Measurements from ENCODE around the gene DNAJB2.
A peak's percentile ranks its signal among the peaks of the same experiment; 100 is the strongest.
"Not testable (repeated sequence)": the region's sequence is repeated elsewhere in the genome, so short reads cannot be mapped to it uniquely, and the experiment has no call there.

The DNAJB2 gene

DNA sequence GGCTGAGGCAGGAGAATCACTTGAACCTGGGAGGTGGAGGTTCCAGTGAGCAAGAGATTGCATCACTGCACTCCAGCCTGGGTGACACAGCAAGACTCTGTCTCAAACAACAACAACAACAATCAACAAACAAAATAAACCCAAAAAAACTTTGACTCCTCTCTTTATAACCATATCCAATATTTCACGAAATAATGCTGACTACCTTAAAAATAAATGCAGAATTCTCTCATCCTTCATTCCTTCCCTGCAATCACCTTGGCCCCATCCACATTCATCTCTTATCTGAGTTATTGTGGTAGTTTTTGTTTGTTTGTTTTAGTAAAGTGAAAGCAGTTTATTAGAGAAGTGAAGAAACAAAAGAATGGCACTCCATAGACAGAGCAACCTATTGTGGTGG, 26.9 kb downstream of the DNAJB2 start:
- no peak for DNase-seq

DNA sequence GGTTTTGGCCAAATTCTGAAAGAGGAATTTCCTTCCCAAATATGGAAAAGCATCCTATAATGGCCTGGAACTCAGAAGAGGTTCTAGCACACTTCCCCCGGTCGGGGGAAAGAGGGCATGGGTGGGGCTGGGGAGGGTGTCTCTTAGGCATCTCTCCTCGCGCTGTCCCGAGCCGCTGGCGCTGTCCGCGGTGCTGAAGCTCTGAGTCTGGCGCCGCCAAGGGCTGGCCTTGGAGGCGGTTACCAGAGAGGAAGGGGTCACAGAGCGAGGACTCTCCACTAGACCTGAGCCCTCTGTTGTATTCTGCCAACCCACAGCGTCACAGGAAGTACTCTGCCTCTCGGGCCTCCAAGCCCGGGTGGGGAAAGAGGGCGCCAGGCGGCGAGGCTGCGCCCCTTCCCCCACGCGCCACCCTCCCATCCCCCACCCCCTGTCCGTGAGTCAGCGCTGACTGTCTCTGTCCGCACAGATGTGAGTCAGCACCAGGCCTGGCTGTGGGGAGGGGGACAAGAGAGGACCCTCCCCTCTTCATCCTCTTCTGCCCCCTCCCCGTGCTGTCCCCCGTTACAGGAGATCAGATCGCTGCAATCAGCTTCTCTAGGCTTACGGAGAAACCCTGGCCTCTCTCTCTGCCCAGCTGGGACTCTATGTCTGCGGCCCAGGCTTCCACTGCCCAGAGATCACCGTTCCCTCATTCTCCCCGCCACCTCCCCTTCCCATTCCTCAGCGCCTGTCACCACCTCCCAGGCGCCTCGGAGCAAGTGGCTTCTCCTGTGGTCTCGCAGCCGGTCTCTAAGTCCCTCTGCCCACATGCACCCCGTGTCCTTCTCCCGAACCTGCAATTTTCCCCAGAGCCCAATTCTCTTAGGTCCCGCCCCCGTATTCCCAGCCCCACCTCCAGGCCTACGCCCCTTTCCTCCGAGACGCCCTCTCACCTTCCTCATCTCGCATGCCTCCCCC, 29.3 kb downstream of the DNAJB2 start:
- DNase-seq, result peak; percentile 58

DNA sequence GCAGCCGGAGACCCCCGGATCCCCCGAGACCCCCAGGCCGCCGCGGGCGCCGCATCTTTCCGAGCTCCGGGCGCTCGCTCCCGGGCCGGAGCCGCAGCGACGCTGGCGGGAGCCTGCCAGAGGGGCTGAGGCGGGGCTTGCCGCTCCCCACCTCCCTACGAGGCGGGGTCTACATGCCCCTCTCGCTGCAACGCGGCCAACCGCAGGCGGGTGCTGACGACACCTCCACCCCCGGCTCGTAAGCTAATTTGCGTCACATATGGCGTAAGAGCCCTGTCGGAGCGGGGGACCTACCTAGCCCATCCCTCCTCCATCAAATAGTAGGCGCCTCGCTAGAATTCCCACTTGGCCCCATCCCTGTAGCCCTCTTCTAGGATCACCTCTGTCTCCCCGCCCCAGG, 30.1 kb downstream of the DNAJB2 start, which contains the start of gene PTPRN:
PTPRN (minus strand) TSS at position 124 of the 400 bp plus-strand sequence; CDS start at position 55, 69 bp downstream.
- DNase-seq, result no peak

DNA sequence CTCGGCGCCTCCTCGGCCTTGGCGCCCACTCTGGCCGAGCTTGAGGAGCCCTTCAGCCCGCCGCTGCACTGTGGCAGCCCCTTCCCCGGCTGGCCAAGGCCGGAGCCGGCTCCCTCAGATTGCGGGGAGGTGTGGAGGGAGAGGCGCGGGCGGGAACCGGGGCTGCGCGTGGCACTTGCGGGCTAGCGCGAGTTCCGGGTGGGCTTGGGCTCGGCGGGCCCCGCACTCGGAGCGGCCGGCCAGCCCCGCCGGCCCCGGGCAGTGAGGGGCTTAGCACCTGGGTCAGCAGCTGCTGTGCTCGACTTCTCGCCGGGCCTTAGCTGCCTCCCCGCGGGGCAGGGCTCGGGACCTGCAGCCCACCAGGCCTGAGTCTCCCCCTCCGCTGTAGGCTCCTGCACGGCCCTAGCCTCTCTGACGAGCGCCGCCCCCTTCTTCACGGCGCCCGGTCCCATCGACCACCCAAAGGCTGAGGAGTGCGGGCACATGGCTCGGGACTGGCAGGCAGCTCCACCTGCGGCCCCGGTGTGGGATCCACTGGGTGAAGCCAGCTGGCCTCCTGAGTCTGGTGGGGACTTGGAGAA, 33.6 kb downstream of the DNAJB2 start:
- DNase-seq, result not testable (repeated sequence)

DNA sequence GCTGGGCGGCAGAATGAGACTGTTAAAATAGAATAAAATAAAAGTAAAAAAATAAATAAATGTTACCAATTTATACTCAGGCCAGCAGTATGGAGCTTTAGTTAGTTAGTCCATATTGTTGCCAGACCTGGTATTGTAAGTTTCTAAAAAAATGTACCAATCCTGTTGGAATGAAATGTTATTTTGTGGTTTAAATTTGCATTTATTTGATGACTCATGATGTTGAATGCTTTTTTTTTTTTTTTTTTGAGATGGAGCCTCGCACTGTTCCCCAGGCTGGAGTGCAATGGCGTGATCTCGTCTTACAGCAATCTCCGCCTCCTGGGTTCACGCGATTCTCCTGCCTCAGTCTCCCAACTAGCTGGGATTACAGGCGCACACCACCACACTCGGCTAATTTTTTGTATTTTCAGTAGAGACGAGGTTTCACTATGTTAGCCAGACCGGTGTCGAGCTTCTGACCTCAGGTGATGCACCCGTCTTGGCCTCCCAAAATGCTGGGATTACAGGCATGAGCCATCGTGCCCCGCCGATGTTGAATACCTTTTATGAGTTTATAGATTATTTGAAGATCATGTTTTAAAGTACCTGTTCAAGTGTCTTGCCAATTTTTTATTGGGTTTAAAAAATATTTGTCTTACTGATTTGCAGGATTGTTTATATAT, 35.8 kb downstream of the DNAJB2 start:
- no peak for DNase-seq

DNA sequence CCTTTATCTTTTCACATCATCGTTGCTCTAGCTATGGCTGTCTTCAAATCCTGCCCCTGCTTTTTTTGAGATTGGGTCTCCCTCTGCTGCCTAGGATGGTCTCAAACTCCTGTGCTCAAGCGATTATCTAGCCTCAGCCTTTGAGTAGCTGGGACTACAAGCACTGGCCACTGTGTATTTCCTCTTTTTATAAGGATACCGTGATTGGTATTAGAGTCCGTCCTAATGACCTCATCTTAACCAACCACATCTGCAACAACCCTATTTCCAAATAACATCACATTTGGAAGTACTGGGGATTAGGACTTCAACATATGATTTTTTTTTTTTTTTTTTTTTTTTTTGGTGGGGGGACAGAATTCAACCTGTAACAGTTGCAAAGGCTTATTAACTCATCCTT, 44.3 kb downstream of the DNAJB2 start:
- no peak for DNase-seq

DNA sequence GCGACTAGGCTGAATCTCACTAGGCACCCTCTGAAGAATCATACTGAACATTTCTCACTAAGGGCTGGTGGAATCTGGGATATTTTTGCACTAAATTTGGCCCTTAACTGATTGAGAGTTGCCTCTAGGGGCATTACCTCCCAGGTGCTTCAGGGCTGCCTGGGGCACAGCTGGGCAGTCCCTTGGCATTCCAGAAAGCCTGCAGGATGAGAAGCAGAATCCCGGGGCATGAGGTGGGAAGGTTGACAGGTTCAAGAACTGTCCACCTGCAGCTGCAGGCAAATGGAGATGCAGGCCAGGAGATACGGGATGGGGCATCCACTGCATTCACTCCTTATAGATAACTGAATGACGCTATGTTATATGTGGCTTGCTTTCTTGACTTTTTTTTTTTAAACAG, 46.0 kb downstream of the DNAJB2 start:
- DNase-seq, result no peak

DNA sequence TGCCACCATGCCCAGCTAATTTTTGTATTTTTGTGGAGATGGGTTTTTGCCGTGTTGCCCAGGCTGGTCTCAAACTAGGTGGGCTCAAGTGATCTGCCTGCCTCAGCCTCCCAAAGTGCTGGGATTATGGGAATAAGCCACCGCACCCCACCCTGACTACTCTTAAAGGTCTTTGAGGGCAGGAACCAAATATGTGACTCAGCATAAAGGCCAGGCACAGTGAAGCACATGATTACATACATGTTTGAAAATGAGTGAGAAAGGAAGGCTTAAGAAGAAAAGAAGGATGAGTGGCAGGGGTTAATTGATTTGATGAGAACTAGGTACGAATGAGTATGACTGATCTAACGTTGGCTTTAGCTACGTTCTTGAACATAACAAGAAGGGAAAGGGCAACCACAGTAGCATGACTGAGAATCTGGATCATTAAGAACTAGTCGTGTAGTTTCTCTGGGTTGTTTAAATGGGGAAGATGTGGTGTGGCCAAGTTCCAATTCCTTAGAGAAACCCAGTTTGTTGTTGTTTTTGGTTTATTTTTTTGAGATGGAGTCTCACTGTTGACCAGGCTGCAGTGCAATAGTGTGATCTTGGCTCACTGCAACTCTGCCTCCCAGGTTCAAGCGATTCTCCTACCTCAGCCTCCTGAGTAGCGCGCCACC, 46.6 kb downstream of the DNAJB2 start:
- no peak for DNase-seq

DNA sequence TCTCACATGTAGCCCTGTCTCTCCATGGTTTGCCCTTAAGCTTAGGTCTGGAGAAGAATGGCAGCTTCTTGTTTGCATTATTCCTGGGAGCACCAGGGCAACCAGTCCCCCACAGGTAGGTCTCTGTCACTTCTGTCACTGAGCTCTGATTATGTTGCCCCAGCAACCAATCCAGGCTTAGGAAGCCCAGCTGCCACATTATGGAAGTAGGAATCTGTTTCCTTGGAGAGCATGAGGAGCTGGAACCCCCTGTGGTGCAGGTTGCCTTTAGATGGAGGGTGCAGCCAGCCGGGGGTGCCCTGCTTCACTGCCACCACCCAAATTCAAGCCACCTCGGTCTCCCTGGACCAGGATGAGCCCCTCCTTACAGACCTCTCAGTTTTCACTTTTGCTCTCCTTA, 48.6 kb downstream of the DNAJB2 start:
- no peak for DNase-seq

DNA sequence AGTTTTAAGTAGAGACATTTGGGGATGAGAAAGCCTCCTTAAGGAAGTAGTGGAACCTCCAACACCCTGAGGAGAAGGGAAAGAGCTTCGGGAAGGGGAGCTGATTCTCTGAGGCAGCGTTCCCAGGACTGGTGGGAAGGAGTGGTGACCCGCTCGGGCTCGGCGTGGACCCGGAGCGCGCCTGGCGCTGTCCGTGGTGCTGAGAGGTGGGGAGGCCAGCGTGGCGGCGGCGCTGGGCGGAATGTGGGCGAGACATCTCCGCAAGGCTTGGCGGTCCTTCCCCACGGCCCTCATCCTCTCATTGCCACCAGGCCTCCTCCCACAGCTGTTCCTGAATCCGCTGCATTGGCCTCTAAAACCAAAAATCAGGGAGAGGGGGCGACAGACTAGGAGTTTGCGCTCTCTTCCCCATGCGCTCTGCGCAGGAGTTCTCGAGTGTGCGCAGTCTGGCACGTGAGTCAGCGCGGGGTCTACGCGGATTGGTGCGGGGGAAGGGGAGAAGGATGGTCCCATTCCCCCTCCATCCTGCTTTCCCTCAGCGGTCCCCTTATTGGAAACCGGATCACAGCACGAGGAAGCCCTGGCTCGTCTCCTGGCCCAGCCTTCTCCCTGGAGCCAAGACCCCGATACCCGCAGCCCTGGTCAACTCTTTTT, 52.5 kb downstream of the DNAJB2 start:
- peak; percentile 2 for DNase-seq

DNA sequence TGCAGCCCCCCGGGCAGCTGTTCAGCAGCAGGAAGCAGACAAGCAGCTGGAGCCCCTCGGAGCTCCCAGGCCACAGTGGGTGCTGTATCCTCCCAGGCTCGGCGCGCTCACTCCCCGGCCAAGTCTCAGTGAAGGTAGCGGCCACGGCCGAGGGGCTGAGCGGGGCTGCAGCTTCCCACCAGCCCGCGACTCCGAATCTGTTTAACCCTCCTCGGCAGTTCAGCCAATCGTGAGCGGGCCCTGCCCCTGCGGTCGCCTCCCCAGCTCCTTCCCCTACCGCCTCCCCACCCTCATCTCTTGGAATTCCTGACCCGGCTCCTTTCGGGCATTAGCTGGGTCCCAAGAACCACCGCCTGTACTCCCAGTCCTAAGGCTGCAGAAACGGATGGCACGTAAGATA, 53.4 kb downstream of the DNAJB2 start, which contains the start of gene RESP18:
RESP18 (minus strand) TSS at position 203 of the 400 bp plus-strand sequence.
- no peak for DNase-seq

DNA sequence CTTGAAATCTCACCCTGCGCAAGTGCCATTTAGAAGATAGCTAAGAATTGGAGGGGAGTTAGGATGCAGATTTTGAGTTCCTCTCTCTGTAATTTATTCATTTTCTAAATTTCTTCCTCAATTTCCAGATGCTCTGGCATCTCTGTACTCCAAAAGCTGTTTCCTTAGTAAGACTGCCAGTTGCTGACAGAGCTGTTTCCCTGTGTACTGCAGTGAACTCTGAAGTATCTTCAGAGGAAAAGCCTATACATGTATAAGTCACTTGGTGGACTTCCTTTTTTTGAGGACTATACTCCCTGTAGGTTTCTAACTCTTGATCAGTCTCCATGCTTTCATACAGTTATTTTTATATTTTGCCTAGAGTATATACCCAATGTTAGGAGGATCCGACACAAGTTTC, 54.9 kb downstream of the DNAJB2 start:
- no peak for DNase-seq

DNA sequence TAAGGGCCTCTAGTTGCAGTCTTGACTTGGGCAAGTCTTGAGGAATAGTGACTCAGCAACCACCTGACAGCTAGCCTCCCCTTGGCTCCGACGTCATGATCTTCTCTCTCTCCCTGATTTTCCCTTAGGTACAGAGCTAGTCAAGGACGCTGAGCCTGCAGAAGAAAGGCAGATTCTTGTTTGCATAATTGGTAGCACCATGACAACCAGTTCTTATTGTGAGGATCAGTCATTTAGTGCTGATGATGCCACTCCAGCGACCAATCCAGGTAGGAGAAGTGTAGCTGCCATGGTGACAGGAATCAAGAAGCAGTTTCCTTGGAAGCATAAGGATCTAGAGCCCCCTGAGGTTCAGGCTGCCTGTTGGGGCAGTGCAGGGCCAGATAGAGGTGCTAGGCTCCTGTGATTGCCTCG, 56.2 kb downstream of the DNAJB2 start:
- no peak for DNase-seq
